Breast epithelium (tissue), 3 donors: ENCODE results near the gene TBC1D2B.

ENCODE experiments used
- POLR2AphosphoS5 ChIP-seq, 3 donors: sonication (generic); formaldehyde crosslinking; IDR thresholded peaks; one replicate each; pipeline ENCODE4 v1.6.1; 2017; ENCODE audit warnings: antibody characterized with exemption in 3 of 3
- TF ChIP-seq, protein P1 (sequence below), 3 donors: fragments of 450-650 bp; IDR thresholded peaks; one replicate each; pipeline ENCODE4 v1.5.1; 2016 to 2017; ENCODE audit warnings: antibody characterized with exemption in 3 of 3, mild to moderate bottlenecking in 3 of 3, moderate library complexity in 3 of 3

DNA sequence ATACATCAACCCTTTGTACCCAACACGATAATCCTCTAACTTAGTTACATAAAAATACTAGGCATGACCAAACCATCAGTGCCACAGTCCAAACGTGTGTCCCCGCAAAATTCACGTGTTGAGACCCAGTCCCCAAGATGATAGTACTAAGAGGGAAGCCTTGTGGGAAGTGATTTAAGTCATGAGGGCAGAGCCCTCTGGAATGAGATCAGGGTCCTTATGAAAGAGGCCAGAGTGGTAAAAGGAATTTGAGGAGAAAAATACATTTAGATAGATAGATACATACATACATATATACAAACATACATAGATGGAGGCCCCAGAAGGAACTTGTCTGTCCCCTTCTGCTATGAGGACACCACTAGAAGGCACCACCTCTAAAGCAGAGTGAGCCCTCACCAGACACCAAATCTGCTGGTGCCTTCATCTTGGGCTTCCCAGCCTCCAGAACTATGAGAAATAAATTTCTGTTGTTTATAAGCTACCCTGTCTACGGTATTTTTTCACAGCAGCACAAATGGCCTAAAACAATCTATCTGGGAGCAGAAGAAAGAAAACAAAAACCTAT is 8.0 kb downstream of the TBC1D2B start:
- TF ChIP-seq, protein P1, sequence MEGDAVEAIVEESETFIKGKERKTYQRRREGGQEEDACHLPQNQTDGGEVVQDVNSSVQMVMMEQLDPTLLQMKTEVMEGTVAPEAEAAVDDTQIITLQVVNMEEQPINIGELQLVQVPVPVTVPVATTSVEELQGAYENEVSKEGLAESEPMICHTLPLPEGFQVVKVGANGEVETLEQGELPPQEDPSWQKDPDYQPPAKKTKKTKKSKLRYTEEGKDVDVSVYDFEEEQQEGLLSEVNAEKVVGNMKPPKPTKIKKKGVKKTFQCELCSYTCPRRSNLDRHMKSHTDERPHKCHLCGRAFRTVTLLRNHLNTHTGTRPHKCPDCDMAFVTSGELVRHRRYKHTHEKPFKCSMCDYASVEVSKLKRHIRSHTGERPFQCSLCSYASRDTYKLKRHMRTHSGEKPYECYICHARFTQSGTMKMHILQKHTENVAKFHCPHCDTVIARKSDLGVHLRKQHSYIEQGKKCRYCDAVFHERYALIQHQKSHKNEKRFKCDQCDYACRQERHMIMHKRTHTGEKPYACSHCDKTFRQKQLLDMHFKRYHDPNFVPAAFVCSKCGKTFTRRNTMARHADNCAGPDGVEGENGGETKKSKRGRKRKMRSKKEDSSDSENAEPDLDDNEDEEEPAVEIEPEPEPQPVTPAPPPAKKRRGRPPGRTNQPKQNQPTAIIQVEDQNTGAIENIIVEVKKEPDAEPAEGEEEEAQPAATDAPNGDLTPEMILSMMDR (IDR thresholded peaks at IDR 0.05): no peak
- TF ChIP-seq POLR2AphosphoS5 (IDR thresholded peaks at IDR 0.05): no peak
